GM18508 (cell line): ENCODE measurements around the gene FLRT2.

Experiments
- ATAC-seq: cut with Tn5 transposase; IDR thresholded peaks from one replicate; pipeline ENCODE4 v1.9.1; 2021; ENCODE audit warnings: moderate number of reproducible peaks; ENCODE audit not compliant: insufficient read depth, unreplicated experiment

The FLRT2 gene

DNA sequence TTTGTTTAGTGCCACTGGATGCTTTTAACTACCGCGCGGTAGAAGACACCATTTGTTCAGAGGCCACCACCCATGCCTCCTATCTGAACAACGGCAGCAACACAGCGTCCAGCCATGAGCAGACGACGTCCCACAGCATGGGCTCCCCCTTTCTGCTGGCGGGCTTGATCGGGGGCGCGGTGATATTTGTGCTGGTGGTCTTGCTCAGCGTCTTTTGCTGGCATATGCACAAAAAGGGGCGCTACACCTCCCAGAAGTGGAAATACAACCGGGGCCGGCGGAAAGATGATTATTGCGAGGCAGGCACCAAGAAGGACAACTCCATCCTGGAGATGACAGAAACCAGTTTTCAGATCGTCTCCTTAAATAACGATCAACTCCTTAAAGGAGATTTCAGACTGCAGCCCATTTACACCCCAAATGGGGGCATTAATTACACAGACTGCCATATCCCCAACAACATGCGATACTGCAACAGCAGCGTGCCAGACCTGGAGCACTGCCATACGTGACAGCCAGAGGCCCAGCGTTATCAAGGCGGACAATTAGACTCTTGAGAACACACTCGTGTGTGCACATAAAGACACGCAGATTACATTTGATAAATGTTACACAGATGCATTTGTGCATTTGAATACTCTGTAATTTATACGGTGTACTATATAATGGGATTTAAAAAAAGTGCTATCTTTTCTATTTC, 93.2 kb downstream of the FLRT2 start:
- no peak for ATAC-seq

DNA sequence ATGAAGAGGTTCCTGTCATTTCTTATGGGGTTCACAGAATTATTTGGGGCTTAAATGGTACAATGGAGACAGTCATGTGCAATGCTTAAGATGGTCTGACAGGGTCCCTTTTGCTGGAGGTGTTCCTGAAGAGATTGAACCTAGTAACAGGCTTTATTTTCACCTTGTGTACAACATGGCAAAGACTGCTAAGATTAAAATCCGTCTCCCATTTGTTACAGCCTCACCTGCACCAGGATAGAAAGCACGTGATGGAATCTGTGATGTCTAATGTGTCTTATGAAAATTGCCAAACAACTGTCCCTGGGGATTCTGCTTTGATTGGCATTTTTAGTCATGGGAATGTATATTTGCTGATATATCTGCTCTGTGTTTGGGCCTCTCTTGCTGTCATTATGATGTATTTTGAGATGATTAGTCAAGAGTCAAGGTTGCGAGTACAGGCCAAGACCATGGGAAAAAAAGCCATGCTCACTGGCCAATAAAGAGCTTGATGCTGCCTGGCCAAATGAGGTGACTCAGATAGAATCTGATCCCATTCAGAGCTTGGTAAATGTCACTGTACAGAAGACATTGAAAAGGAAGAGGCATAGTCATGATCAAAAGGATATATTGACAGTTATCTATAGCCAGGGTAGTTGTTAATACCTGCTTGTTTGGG, 96.1 kb downstream of the FLRT2 start:
- no peak for ATAC-seq

DNA sequence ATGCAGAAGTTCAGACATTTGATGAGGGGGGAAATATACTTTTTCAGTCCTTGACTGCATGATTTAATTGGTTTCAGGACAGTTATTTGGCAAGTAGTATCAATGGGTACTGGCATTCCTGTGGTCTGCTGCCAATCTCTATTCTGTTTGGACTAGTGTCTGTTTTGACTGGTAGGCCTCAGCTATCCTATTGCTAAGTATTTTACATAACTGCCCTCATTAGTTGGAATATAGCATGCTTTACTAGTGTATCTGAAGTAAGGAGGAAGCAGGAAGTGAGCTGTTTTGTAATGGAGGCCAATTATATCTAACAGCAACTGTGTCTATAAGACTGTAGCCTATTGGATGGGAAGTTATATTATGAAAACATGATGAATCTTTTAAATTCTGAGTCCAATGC, 104.3 kb downstream of the FLRT2 start:
- no peak for ATAC-seq

DNA sequence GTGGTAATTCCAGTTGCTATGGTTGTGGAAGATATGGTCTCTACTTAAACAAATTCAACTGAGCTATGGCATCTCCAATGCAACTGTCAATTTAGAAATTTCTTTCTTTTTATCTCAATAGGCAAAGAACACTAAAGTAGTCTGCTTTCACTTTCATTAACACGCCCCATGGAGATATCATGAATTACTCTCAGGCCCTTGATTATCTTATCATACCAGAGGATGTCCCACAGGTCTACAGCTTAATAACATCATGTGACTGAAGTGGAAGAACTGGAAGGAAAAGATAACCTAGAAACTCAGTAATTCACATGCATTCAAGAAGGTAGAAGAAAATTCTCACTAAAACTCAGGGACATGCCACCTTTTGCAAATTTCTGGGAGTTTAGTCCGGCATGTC, 114.3 kb downstream of the FLRT2 start:
- ATAC-seq, result no peak

DNA sequence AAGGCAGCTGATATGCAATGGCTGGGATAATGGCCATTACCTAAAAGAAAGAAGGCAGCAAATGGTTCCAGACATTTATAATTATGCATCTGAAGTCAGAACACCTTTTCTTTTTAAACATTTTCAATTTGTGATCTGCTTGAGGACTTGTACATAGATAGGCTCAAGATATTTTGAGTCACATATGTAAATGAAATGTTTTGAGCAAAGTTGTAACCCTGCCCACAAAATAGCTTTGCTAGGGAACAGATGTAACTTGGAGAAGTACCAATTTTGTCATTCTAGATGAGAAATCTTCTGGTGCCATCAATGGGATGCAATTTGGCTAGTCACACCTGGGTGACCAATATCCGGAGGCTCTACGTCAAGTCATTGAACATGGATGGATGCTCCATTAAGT, 123.1 kb downstream of the FLRT2 start:
- ATAC-seq, result no peak

DNA sequence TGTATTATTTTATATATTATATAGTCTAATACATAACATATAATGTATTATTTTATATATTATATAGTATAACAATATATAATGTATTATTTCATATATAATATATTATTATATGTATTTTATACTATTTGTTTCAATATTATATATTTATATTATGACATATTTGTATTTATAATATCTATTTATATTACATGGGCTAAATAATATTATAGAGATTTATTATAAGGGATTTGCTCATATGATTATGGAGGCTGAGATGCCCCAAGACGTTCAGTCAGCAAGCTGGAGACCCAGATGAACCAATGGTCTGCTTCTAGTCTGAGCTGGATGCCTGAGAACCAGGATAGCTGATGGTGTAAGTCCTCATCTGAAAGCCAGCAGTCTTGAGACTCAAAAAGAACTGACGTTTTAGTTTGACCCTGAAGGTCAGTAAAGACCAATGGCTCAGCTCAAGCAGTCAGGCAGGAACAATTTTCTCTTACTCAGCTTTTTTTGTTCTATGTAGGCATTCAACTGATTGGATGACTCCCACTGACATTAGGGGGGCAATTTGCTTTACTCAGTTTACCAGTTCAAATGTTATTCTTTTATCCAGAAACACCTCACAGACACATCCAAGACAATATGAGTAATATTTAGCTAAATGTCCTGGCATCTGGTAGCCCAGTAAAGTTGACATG, 130.4 kb downstream of the FLRT2 start:
- no peak for ATAC-seq

DNA sequence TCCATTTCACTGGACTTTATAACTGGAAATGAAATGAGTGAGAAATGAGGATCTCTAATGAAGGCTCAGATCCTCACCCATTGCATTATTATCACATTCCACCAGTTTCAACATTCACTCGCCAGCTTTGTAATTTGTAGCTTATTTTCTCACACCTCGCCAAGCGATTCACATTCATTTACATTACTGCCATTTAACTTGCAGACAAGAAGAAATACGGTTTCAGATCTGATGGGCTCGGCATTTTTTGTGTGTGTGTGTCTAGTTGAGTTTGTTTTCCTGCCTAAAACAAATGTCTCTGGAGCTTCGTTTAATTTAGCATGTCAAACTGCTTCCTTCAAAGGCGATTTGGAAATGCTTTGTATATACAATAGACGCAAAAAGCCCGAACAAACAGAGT, 132.2 kb downstream of the FLRT2 start:
- no peak for ATAC-seq

DNA sequence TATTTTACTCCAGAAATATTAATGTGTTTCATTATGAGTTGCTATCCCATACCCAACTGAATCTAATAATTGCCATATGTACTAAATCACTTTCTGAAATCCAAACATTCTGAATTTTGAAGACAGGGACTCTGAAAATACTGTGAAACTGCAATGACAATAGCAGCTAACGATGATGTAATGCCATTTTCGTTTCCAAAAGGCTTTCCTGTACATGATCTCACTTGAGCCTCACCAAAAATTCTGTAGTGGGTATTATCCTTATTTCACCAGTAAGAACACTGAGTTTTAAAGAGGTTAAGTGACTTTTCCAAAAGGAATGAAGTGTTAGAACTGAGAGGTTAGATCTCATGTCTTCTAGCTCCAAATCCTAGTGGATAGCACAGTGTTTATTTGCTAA, 133.3 kb downstream of the FLRT2 start:
- no peak for ATAC-seq

DNA sequence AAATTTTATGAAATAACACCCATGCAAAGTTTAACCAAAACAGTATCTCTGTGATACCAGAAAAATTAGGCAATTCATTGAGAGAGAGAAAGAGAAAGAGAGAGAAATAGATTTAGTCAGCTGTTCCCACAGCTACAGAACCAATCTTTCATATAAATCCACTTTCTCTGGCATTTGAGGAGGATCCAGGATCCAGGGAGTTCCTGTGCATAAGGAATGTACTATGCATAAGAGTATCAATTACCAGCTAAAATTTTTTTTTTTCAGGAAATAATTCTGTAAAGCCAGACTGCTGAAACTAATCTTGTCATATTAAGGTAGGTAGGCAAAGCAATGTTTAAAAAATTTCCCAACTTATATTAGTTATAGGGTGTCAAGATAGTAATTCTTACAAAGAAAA, 133.7 kb downstream of the FLRT2 start:
- no peak for ATAC-seq

DNA sequence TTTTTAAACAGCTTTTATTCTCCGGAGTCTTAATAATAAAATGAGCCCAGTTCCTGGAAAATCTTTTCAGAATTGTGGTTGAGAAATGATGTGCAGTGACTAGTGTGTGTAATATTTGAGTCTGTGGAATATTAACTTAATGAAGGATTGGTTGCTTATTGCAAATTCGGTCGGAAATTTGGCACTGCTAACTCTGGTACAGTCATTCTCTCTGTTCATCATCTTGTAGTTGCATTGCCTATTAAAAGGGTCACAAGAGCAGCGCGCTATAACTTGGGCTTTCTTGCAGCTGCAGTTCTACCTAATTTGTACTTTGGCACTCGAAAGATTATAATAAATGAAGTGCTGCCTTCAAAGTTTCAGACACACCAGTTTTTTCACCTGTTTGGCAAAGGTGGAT, 146.0 kb downstream of the FLRT2 start:
- no peak for ATAC-seq

DNA sequence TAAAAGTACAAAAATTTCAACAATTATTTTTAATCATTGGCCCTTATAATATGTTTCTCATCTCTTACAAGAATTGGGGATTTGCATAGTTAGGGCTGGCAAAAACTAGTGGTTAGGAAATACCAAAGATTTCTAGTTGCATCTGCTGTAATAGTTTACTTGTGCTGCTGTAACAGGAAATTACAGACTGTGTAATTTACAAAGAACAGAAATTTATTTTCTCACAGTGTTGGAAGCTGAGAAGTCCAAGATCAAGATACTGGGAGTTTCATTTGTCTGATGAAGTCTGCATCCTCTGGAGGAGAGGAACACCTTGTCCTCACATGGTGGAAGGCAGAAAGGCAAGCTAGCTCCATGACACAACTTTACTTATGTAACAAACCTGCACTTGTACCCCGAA, 157.0 kb downstream of the FLRT2 start:
- no peak for ATAC-seq

DNA sequence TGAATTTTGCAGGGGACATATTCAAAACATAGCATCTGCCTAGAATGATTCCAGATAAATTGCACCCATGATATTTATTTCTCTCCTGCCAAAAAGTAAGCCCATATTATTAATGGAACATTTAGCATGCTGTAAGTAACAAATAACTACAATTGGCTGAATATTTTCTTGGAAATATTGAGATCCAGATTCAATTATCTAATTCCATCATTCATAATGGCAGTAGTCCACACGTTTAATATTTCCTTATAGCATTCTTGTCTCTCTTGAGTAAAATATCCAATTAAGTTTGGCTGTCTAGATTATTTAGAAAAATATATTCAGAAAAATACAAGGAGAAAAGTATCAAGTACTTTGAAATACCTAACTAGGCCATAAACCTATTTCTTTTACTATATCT, 157.5 kb downstream of the FLRT2 start:
- ATAC-seq, result no peak

DNA sequence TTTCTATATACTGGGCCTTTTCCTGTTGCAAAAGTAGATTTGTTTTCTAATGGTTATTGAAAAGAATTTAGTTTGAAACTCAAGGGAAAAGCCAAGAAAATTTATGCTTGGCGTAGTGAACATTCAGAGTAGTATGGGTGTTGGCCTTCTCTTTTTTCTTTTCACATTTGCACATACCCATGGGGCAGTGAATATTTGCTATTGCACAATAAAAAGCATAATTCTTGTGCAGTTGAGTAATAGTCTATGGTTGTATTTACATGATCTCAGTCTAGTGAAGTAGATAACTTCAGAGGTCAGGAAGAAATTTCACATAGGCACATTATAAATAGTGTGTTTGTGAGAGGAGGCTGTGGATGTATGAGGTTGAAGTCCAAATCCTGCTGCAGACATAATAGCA, 158.1 kb downstream of the FLRT2 start:
- ATAC-seq, result no peak

DNA sequence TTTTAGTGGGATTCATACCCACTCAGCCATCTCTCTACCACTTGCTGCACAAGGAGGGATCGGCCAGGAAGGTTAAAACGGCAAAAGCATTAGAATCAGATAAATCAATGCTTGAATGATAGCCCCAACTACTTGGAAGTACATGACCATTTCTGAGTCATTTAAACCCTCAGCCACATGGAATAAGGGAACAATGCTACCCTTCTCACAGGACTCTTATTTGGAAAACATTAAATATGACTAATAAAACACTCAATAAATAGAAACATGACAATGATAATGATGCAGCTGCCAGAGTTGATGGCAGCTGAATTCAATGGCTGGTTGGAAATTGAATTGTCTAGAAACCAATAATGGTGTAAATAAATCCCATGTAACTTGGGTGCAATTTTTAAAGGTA, 165.4 kb downstream of the FLRT2 start:
- ATAC-seq, result no peak

DNA sequence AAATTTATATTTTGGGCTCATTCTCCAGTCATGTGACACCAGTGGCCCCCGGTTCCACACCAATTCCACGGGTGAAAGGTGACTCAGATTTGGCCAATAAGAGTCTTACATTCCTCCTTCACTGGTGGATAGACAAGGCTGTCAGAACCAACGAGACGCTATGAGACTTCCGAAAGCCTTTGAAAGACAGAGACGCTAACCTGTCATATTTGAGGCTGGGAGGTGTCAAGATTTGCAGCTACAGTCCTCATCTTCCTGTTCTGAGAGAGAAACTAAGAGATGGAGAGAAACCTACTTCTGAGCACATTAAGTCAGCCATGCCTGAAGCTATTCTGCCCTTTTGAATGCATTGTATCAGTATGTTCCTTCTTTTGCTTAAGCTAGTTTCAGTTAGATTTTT, 171.2 kb downstream of the FLRT2 start:
- no peak for ATAC-seq

DNA sequence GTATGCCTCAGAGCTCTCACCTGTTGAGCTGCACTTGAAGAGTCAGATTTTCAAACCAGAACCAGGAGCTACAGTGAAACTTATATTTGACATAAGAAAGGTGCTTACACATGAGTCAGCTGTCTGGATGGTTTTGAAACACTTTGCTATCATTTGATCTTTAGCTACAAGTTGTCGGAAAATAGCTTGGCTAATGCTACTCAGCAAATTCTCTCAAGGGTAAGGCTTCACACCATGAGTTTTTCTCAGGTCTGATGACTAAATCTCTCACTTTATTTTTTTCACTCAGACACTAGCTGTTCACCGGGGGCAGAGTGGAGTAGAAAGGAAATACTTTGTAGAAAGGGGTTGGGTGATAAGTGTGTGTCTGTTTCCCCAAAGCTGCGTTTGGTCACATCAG, 171.8 kb downstream of the FLRT2 start:
- no peak for ATAC-seq

DNA sequence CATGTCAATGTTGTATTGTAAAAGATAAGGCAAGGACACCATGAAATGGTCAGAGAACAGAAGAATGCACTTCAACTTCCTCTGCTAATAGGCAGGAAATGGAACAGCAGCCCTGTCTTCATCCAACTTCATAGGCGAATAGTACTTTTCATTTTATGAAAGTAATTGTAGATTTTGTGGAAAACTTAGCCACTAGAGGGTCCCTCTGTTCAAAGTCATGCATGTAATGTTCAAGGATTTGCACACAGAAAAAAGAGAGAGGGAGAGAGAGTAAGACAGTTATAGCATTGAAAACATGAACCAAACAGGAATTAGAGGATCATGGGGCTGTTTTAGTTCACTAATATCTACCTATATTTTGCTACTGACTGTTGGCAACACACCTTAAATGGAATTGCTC, 172.2 kb downstream of the FLRT2 start:
- no peak for ATAC-seq

DNA sequence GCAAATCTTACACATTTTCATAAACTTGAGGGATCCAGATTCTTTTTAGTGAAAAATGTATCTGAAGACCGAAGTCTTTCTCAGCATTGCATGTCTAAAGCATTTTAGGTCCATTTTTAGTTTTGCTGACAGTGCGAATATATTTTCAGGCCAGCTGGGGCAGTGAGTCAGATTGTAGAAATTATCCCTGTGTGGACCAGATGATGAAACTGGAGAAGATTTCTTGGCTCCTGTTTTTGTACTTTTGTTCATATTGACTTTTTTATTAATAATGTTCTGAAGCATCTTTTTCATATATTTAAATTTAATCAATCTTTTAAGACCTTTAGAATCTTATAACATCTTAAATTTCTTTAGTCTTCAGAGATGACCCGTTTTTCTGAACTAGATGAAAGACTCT, 173.1 kb downstream of the FLRT2 start:
- no peak for ATAC-seq
